BE2C (cell line): ENCODE measurements around the gene GRID2IP.

ENCODE experiments used
- DNase-seq: peaks from one replicate; pipeline ENCODE4 v3.0.0-alpha.2; 2020
- H3K27me3 ChIP-seq: fragments of 250-450 bp; sonication (Bioruptor Pico); 2 replicates; pipeline ENCODE4 v1.5.1; 2020; ENCODE audit warnings: mild to moderate bottlenecking
- H3K36me3 ChIP-seq: fragments of 250-450 bp; sonication (Bioruptor Pico); 2 replicates; pipeline ENCODE4 v1.5.1; 2020; ENCODE audit warnings: mild to moderate bottlenecking
- H3K4me1 ChIP-seq: fragments of 250-450 bp; sonication (Bioruptor Pico); 2 replicates; pipeline ENCODE4 v1.5.1; 2020
- H3K4me3 ChIP-seq: 2 replicates; pipeline ENCODE4 v1.5.1; 2011; ENCODE audit warnings: low read depth, low read length
- H3K9me3 ChIP-seq: fragments of 250-450 bp; sonication (Bioruptor Pico); 2 replicates; pipeline ENCODE4 v1.5.1; 2020
- TF ChIP-seq, protein P1 (sequence below): IDR thresholded peaks from 2 replicates; pipeline ENCODE4 v1.5.1; 2012; ENCODE audit warnings: mild to moderate bottlenecking, low read depth, low read length

The GRID2IP gene

DNA sequence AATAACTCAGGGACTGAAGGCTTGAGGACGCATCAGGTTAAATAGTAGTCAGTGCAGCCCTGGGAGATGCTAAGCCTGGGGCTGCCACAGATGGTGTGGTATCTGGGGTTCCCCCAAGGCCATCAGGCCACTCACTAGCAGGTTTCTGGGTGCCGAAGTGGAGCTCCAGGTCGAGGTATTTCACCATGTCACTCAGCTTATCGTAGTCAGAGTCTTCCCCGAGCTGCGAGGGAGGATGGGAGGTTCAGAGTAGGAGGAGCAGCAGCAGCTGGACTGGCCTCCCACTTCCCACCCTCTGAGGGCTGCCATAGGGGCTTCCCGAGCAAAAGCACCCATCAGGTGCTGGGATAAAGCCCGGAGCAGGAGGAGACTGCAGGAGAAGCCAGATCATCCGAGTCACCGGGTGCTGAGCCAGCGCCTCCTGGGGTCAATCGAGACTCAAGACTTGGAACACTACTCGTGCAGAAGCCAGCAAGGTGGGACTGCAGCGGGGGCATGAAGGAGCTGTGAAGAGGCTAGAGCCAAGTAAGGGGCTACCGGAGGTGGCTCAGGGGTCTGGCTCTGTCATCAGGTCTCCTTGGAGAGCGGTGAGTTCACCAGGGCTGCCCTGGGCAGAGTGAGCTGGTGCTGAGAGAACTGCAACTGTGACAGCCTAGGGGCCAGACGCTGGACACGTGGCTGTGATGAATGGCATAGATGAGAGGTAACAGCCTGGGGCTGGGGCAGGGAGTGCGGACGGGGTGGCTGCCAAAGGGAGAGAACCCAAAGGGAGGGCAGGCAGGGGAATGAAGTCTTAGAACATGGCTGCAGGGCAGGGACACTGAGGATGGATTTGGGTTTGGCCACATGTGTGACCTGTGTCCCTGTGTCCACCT lies 45.3 kb downstream of the GRID2IP start:
- H3K4me3 ChIP-seq = peak overlapping the region; percentile 32
- H3K4me1 ChIP-seq = no peaks in the 10 kb centered on the region; the same call in 1 of the 2 replicates
- no peaks in the 10 kb centered on the region for H3K9me3 ChIP-seq
- no peaks in the 10 kb centered on the region; the same call in 1 of the 2 replicates for H3K27me3 ChIP-seq
- TF ChIP-seq, protein P1, sequence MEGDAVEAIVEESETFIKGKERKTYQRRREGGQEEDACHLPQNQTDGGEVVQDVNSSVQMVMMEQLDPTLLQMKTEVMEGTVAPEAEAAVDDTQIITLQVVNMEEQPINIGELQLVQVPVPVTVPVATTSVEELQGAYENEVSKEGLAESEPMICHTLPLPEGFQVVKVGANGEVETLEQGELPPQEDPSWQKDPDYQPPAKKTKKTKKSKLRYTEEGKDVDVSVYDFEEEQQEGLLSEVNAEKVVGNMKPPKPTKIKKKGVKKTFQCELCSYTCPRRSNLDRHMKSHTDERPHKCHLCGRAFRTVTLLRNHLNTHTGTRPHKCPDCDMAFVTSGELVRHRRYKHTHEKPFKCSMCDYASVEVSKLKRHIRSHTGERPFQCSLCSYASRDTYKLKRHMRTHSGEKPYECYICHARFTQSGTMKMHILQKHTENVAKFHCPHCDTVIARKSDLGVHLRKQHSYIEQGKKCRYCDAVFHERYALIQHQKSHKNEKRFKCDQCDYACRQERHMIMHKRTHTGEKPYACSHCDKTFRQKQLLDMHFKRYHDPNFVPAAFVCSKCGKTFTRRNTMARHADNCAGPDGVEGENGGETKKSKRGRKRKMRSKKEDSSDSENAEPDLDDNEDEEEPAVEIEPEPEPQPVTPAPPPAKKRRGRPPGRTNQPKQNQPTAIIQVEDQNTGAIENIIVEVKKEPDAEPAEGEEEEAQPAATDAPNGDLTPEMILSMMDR = 0 out of 2 replicates have a peak, but pooled peaks have one; percentile 2
- H3K36me3 ChIP-seq = no peaks in the 10 kb centered on the region
- peak; percentile 50 for DNase-seq

GRCh38 chr7:6504996-6505395 lies 46.3 kb downstream of the GRID2IP start:
- TF ChIP-seq, protein P1 = no peak
- DNase-seq = no peak
- Histone ChIP-seq H3K27me3 (no peaks in the 10 kb centered on the region; the same call in 1 of the 2 replicates), H3K36me3 (no peaks in the 10 kb centered on the region), H3K4me3 (no peak overlapping the region), H3K4me1 (no peaks in the 10 kb centered on the region; the same call in 1 of the 2 replicates), H3K9me3 (no peaks in the 10 kb centered on the region)

DNA sequence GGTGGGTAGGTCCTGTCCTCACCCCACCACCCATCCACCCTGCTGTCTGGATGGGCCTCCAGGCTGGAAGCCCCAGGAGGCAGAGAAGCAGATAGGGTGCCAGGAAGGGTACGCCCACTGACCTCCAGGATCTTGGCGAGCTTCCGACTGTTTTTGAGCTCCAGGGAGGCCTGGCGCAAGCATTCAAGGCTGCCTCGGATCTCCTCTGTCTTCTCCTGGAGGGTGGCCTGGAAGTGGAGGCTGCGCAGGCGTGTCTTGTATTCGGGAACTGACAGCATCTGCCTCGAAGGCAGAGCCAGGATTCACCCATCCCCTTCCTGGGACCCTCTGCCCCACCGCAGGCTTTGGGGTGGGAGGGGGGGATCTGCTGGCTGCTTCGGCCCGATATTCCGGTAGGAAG lies 48.4 kb downstream of the GRID2IP start:
- no peak for DNase-seq
- no peaks in the 10 kb centered on the region for H3K9me3 ChIP-seq
- H3K36me3 ChIP-seq = no peaks in the 10 kb centered on the region
- H3K4me3 ChIP-seq = no peak overlapping the region
- H3K27me3 ChIP-seq = no peaks in the 10 kb centered on the region; the same call in 1 of the 2 replicates
- H3K4me1 ChIP-seq = no peaks in the 10 kb centered on the region; the same call in 1 of the 2 replicates
- TF ChIP-seq, protein P1 = no peak

GRCh38 chr7:6501586-6502564 lies 49.4 kb downstream of the GRID2IP start:
- H3K36me3 ChIP-seq = no peaks in the 10 kb centered on the region
- TF ChIP-seq, protein P1 = no peak
- no peaks in the 10 kb centered on the region; the same call in 1 of the 2 replicates for H3K4me1 ChIP-seq
- no peaks in the 10 kb centered on the region; the same call in 1 of the 2 replicates for H3K27me3 ChIP-seq
- no peaks in the 10 kb centered on the region for H3K9me3 ChIP-seq
- no peak overlapping the region for H3K4me3 ChIP-seq
- DNase-seq = no peak

DNA sequence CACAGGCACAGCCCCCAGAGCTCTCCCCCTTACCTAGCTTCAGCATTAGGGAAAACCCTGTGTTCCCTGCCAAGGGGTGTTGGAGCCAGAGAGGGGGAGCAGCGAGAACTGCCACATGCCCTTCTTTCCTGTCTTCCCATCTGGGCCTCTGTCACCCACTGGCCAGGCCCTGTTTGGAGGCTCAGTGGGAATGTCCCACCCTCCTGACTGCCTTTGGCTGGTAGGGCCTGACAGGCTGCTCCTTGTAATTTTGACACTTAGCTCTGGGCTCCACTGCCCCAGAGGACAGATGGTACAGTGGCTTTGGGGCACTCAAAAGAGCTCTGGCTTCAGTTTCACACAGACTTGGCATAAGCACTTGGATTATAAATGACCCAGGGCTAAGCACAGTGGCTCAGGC lies 50.6 kb downstream of the GRID2IP start:
- H3K4me3 ChIP-seq = no peak overlapping the region
- peaks cover 1% of the 10 kb centered on the region; the same call in 1 of the 2 replicates for H3K4me1 ChIP-seq
- TF ChIP-seq, protein P1 = no peak
- no peaks in the 10 kb centered on the region for H3K36me3 ChIP-seq
- H3K9me3 ChIP-seq = no peaks in the 10 kb centered on the region
- no peaks in the 10 kb centered on the region for H3K27me3 ChIP-seq
- no peak for DNase-seq
